ENCODE measurements around the gene STXBP2. TPM values are rescaled to one million over a fixed set of nuclear protein-coding genes. Genes with fewer than 3 reads are reported as not detected.

The STXBP2 gene
- total RNA-seq, 5 donors from 2014 or later (not counting 1 experiment from before 2014, with no cell fraction given) = 185 to 229 (median 228) TPM

- no peak for DNase-seq
- CTCF ChIA-PET = interaction anchor here in 1 of 2 donors (0.6 kb wide), 1 partner anchor 16 kb away, joined by 3 read pairs; no protein-coding TSS in a partner anchor
- Histone ChIP-seq H3K27ac (ENCODE audit: low read length) (no peak overlapping the region), H3K36me3 (ENCODE audit: control insufficient read depth in 2 of 2, extremely low read depth in 1 of 2, insufficient read depth in 1 of 2, low read length in 1 of 2) (no peaks in the 10 kb centered on the region), H3K4me1 (ENCODE audit: control insufficient read depth in 1 of 2, extremely low read depth in 1 of 2, insufficient read depth in 2 of 2, low read length in 2 of 2) (peaks cover 0 to 10% of the 10 kb centered on the region in 2 experiments), H3K27me3 (replicated peaks in 1 of 2; ENCODE audit: control insufficient read depth in 2 of 2, extremely low read depth in 1 of 2, insufficient read depth in 2 of 2, low read length in 1 of 2) (peaks cover 2 to 50% of the 10 kb centered on the region in 2 experiments), H3K4me3 (ENCODE audit: control insufficient read depth in 1 of 2, extremely low read depth in 1 of 2, low read length in 1 of 2) (no peak overlapping the region), H3K9me3 (no peaks in the 10 kb centered on the region)
- Mint-ChIP-seq H3K9me3 (no peaks in the 10 kb centered on the region), H3K4me3 (peak overlapping the region in 1 of 3 donors; percentile 28), H3K36me3 (no peaks in the 10 kb centered on the region), H3K4me1 (peaks cover 5 to 7% (median 6%) of the 10 kb centered on the region in 3 donors), H3K27me3 (peaks cover 44 to 48% of the 10 kb centered on the region in 2 donors), H3K27ac (no peak overlapping the region)
- POLR2A ChIA-PET = no interaction called here
- no peak for ATAC-seq (replicated peaks in 1 of 4)
- 71% methylated on average over 3 of the region's 9 CpGs for WGBS (ENCODE audit: insufficient coverage)
These were observed 39.2 kb upstream of the STXBP2 start for GRCh38 chr19:7597689-7598088.

GRCh38 chr19:7598180-7598579 is 38.7 kb upstream of the STXBP2 start:
- Histone ChIP-seq H3K4me3 (ENCODE audit: control insufficient read depth in 1 of 2, extremely low read depth in 1 of 2, low read length in 1 of 2) (no peak overlapping the region), H3K27ac (ENCODE audit: low read length) (no peak overlapping the region), H3K27me3 (replicated peaks in 1 of 2; ENCODE audit: control insufficient read depth in 2 of 2, extremely low read depth in 1 of 2, insufficient read depth in 2 of 2, low read length in 1 of 2) (peaks cover 2 to 49% of the 10 kb centered on the region in 2 experiments), H3K36me3 (ENCODE audit: control insufficient read depth in 2 of 2, extremely low read depth in 1 of 2, insufficient read depth in 1 of 2, low read length in 1 of 2) (no peaks in the 10 kb centered on the region), H3K9me3 (no peaks in the 10 kb centered on the region), H3K4me1 (ENCODE audit: control insufficient read depth in 1 of 2, extremely low read depth in 1 of 2, insufficient read depth in 2 of 2, low read length in 2 of 2) (peaks cover 0 to 10% of the 10 kb centered on the region in 2 experiments)
- Mint-ChIP-seq H3K9me3 (no peaks in the 10 kb centered on the region), H3K4me1 (peaks cover 5 to 7% (median 6%) of the 10 kb centered on the region in 3 donors), H3K27ac (no peak overlapping the region), H3K4me3 (peak overlapping the region in 1 of 3 donors; percentile 28), H3K36me3 (no peaks in the 10 kb centered on the region), H3K27me3 (peaks cover 45 to 46% of the 10 kb centered on the region in 2 donors)
- CTCF ChIA-PET = interaction anchor here (0.6 to 0.9 kb wide), 3 partner anchors 11 to 200 kb away, joined by 3 to 6 read pairs (median 3); no protein-coding TSS in a partner anchor
- no peak for DNase-seq
- ATAC-seq (replicated peaks in 1 of 4) = no peak
- WGBS (ENCODE audit: insufficient coverage) = 46% methylated on average over 5 of the region's 6 CpGs
- POLR2A ChIA-PET = no interaction called here

- Histone ChIP-seq H3K9me3 (no peaks in the 10 kb centered on the region), H3K27ac (ENCODE audit: low read length) (no peak overlapping the region), H3K4me1 (ENCODE audit: control insufficient read depth in 1 of 2, extremely low read depth in 1 of 2, insufficient read depth in 2 of 2, low read length in 2 of 2) (peaks cover 0 to 12% of the 10 kb centered on the region in 2 experiments), H3K27me3 (replicated peaks in 1 of 2; ENCODE audit: control insufficient read depth in 2 of 2, extremely low read depth in 1 of 2, insufficient read depth in 2 of 2, low read length in 1 of 2) (peaks cover 2 to 54% of the 10 kb centered on the region in 2 experiments), H3K4me3 (ENCODE audit: control insufficient read depth in 1 of 2, extremely low read depth in 1 of 2, low read length in 1 of 2) (no peak overlapping the region), H3K36me3 (ENCODE audit: control insufficient read depth in 2 of 2, extremely low read depth in 1 of 2, insufficient read depth in 1 of 2, low read length in 1 of 2) (no peaks in the 10 kb centered on the region)
- no peak for ATAC-seq (replicated peaks in 1 of 4)
- ChIA-PET CTCF (no interaction called here), POLR2A (interaction anchor here in 1 of 2 donors (0.6 kb wide), 1 partner anchor 1614 kb away, joined by 10 read pairs; no protein-coding TSS in a partner anchor)
- no peaks in the 10 kb centered on the region for H3K9me3 Mint-ChIP-seq
- H3K4me1 Mint-ChIP-seq = peaks cover 0 to 5% (median 2%) of the 10 kb centered on the region in 3 donors
- no peaks in the 10 kb centered on the region for H3K36me3 Mint-ChIP-seq
- H3K4me3 Mint-ChIP-seq = no peak overlapping the region
- peaks cover 36 to 38% of the 10 kb centered on the region in 2 donors for H3K27me3 Mint-ChIP-seq
- no peak overlapping the region for H3K27ac Mint-ChIP-seq
- no peak for DNase-seq
These were observed 36.2 kb upstream of the STXBP2 start for GRCh38 chr19:7600721-7601120.

GRCh38 chr19:7602240-7602934 is 34.5 kb upstream of the STXBP2 start:
- no peak overlapping the region for H3K4me3 Mint-ChIP-seq
- H3K9me3 ChIP-seq = no peaks in the 10 kb centered on the region
- H3K9me3 Mint-ChIP-seq = no peaks in the 10 kb centered on the region
- no peak for ATAC-seq (replicated peaks in 1 of 4)
- H3K27ac ChIP-seq (ENCODE audit: low read length) = no peak overlapping the region
- DNase-seq = no peak
- H3K36me3 Mint-ChIP-seq = no peaks in the 10 kb centered on the region
- peaks cover 2 to 54% of the 10 kb centered on the region in 2 experiments for H3K27me3 ChIP-seq (replicated peaks in 1 of 2; ENCODE audit: control insufficient read depth in 2 of 2, extremely low read depth in 1 of 2, insufficient read depth in 2 of 2, low read length in 1 of 2)
- CTCF ChIA-PET = no interaction called here
- peaks cover 4 to 7% of the 10 kb centered on the region in 2 experiments for H3K4me1 ChIP-seq (ENCODE audit: control insufficient read depth in 1 of 2, extremely low read depth in 1 of 2, insufficient read depth in 2 of 2, low read length in 2 of 2)
- H3K36me3 ChIP-seq (ENCODE audit: control insufficient read depth in 2 of 2, extremely low read depth in 1 of 2, insufficient read depth in 1 of 2, low read length in 1 of 2) = no peaks in the 10 kb centered on the region
- 45% methylated on average over 11 of the region's 15 CpGs for WGBS (ENCODE audit: insufficient coverage)
- peaks cover 0 to 11% (median 0%) of the 10 kb centered on the region in 3 donors for H3K4me1 Mint-ChIP-seq
- H3K27ac Mint-ChIP-seq = no peak overlapping the region
- H3K27me3 Mint-ChIP-seq = peaks cover 33 to 34% of the 10 kb centered on the region in 2 donors
- no peak overlapping the region for H3K4me3 ChIP-seq (ENCODE audit: control insufficient read depth in 1 of 2, extremely low read depth in 1 of 2, low read length in 1 of 2)
- POLR2A ChIA-PET = no interaction called here

- Histone ChIP-seq H3K4me3 (ENCODE audit: control insufficient read depth in 1 of 2, extremely low read depth in 1 of 2, low read length in 1 of 2) (no peak overlapping the region), H3K36me3 (ENCODE audit: control insufficient read depth in 2 of 2, extremely low read depth in 1 of 2, insufficient read depth in 1 of 2, low read length in 1 of 2) (no peaks in the 10 kb centered on the region), H3K4me1 (ENCODE audit: control insufficient read depth in 1 of 2, extremely low read depth in 1 of 2, insufficient read depth in 2 of 2, low read length in 2 of 2) (peaks cover 5 to 7% of the 10 kb centered on the region in 2 experiments), H3K9me3 (no peaks in the 10 kb centered on the region), H3K27ac (ENCODE audit: low read length) (no peak overlapping the region), H3K27me3 (replicated peaks in 1 of 2; ENCODE audit: control insufficient read depth in 2 of 2, extremely low read depth in 1 of 2, insufficient read depth in 2 of 2, low read length in 1 of 2) (peaks cover 2 to 54% of the 10 kb centered on the region in 2 experiments)
- peaks cover 0 to 11% (median 0%) of the 10 kb centered on the region in 3 donors for H3K4me1 Mint-ChIP-seq
- ATAC-seq (replicated peaks in 1 of 4) (no peak), DNase-seq (no peak)
- no peaks in the 10 kb centered on the region for H3K36me3 Mint-ChIP-seq
- CTCF ChIA-PET = interaction anchor here in 1 of 2 donors (0.6 kb wide), 1 partner anchor 30 kb away, joined by 10 read pairs; no protein-coding TSS in a partner anchor
- H3K4me3 Mint-ChIP-seq = no peak overlapping the region
- peaks cover 27 to 28% of the 10 kb centered on the region in 2 donors for H3K27me3 Mint-ChIP-seq
- POLR2A ChIA-PET = no interaction called here
- H3K27ac Mint-ChIP-seq = no peak overlapping the region
- 70% methylated on average over 4 of the region's 11 CpGs for WGBS (ENCODE audit: insufficient coverage)
- H3K9me3 Mint-ChIP-seq = no peaks in the 10 kb centered on the region
These were observed 33.9 kb upstream of the STXBP2 start for GRCh38 chr19:7602935-7603497.

GRCh38 chr19:7603919-7604318 is 33.0 kb upstream of the STXBP2 start:
- H3K9me3 Mint-ChIP-seq = no peaks in the 10 kb centered on the region
- peaks cover 19 to 23% of the 10 kb centered on the region in 2 donors for H3K27me3 Mint-ChIP-seq
- H3K4me3 Mint-ChIP-seq = no peak overlapping the region
- no peaks in the 10 kb centered on the region for H3K36me3 Mint-ChIP-seq
- ChIA-PET CTCF (no interaction called here), POLR2A (no interaction called here)
- 93% methylated on average over 9 of the region's 9 CpGs for WGBS (ENCODE audit: insufficient coverage)
- H3K27ac Mint-ChIP-seq = no peak overlapping the region
- no peaks in the 10 kb centered on the region for H3K36me3 ChIP-seq (ENCODE audit: control insufficient read depth in 2 of 2, extremely low read depth in 1 of 2, insufficient read depth in 1 of 2, low read length in 1 of 2)
- H3K27ac ChIP-seq (ENCODE audit: low read length) = no peak overlapping the region
- no peak overlapping the region for H3K4me3 ChIP-seq (ENCODE audit: control insufficient read depth in 1 of 2, extremely low read depth in 1 of 2, low read length in 1 of 2)
- no peak for ATAC-seq (replicated peaks in 1 of 4)
- peaks cover 0 to 11% (median 0%) of the 10 kb centered on the region in 3 donors for H3K4me1 Mint-ChIP-seq
- peaks cover 0 to 48% of the 10 kb centered on the region in 2 experiments for H3K27me3 ChIP-seq (replicated peaks in 1 of 2; ENCODE audit: control insufficient read depth in 2 of 2, extremely low read depth in 1 of 2, insufficient read depth in 2 of 2, low read length in 1 of 2)
- DNase-seq = no peak
- H3K9me3 ChIP-seq = no peaks in the 10 kb centered on the region
- H3K4me1 ChIP-seq (ENCODE audit: control insufficient read depth in 1 of 2, extremely low read depth in 1 of 2, insufficient read depth in 2 of 2, low read length in 2 of 2) = peaks cover 5 to 7% of the 10 kb centered on the region in 2 experiments

All from T-cell (primary cell).